Esophagus (tissue), 2 donors: ENCODE data around the gene CELF1. TPM values are rescaled to one million over a fixed set of nuclear protein-coding genes. Genes with fewer than 3 reads are reported as not detected.

Source experiments
- H3K27ac ChIP-seq, 2 donors: one replicate each; pipeline ENCODE4 v1.5.1; 2013; ENCODE audit warnings: low read depth in 2 of 2, mild to moderate bottlenecking in 2 of 2, inconsistent platforms in 1 of 2, low read length in 1 of 2, moderate library complexity in 1 of 2
- H3K27me3 ChIP-seq, 2 donors: one replicate each; pipeline ENCODE4 v1.6.1; 2013; ENCODE audit warnings: low read length in 2 of 2, control low read depth in 1 of 2, mild to moderate bottlenecking in 1 of 2; ENCODE audit not compliant: insufficient read depth in 2 of 2, control insufficient read depth in 1 of 2
- H3K36me3 ChIP-seq, 2 donors: one replicate each; pipeline ENCODE4 v1.6.1; 2013; ENCODE audit warnings: low read length in 1 of 2; ENCODE audit not compliant: control insufficient read depth in 2 of 2, insufficient read depth in 2 of 2
- H3K4me1 ChIP-seq, 2 donors: one replicate each; pipeline ENCODE4 v1.6.1; 2013; ENCODE audit warnings: low read length in 1 of 2; ENCODE audit not compliant: control insufficient read depth in 2 of 2, insufficient read depth in 2 of 2
- H3K4me3 ChIP-seq, 2 donors: one replicate each; pipeline ENCODE4 v1.5.1; 2013; ENCODE audit warnings: low read length in 2 of 2, mild to moderate bottlenecking in 2 of 2, low read depth in 1 of 2, moderate library complexity in 1 of 2
- H3K9me3 ChIP-seq, 2 donors: one replicate each; pipeline ENCODE4 v1.6.1; 2013; ENCODE audit warnings: mild to moderate bottlenecking in 2 of 2, low read depth in 1 of 2, low read length in 1 of 2, moderate library complexity in 1 of 2; ENCODE audit not compliant: control insufficient read depth in 2 of 2, insufficient read depth in 1 of 2
- WGBS, 2 donors: extraction: QIAGEN DNeasy Blood & Tissue Kit; methylation state at CpG; one replicate each; pipeline ENCODE4 v1.1.7; 2013; 5-methylcytosine and 5-hydroxymethylcytosine counted together
- polyA plus RNA-seq, 2 donors: library from polyadenylated mRNA; stranded (reverse); fragments of 200-250 nt; gene quantifications; one replicate each; pipeline ENCODE4 v1.2.3, GENCODE V29; 2013
- donor health status: healthy with polysubstance abuse.
- donor health status: Bipolar disorder and iron deficiency.

The CELF1 gene
- polyA plus RNA-seq, 2 donors = 18.7 to 24.7 TPM

DNA sequence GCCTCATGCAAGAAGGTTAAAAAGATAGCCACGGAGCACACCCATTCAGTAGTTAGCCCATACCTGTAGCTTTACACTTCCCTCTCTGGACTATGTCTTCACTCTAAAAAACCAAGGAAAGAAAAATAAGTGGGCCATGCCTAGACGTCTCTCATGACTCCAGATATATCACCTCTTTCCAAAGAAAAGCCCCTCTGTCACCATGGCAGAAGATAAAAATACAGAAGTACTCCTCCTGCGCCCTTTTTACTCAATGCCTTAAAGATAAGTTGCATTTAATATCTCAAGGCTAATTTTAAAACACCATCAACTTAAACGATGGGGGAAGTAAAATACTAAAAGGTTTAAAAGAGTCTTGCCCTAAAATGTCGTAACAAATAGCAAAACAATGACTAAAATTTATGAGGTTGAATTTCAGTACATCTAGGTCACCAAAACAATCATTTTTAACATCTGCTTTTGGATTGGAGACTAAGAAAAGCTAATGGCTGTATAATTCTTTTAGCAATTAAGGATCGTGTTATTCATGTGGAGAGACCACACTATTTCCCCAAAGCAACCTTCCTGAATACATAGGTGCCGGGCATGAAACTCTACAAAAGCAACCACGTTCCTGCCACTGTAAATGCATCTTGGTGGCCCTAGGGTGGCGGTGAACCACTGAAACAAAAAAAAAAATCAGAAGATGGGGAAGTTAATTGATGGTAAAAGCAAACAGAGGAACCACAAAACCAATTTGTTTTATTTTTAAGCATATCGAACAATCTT is 46.0 kb downstream of the CELF1 start:
- no peak overlapping the region for H3K27ac ChIP-seq
- H3K36me3 ChIP-seq = peaks cover 0 to 2% of the 10 kb centered on the region in 2 donors
- no peaks in the 10 kb centered on the region for H3K27me3 ChIP-seq
- no peak overlapping the region for H3K4me3 ChIP-seq
- H3K9me3 ChIP-seq = no peaks in the 10 kb centered on the region
- 62% methylated on average over 10 of the region's 10 CpGs for WGBS, 2 donors
- H3K4me1 ChIP-seq = peaks cover 0 to 2% of the 10 kb centered on the region in 2 donors

DNA sequence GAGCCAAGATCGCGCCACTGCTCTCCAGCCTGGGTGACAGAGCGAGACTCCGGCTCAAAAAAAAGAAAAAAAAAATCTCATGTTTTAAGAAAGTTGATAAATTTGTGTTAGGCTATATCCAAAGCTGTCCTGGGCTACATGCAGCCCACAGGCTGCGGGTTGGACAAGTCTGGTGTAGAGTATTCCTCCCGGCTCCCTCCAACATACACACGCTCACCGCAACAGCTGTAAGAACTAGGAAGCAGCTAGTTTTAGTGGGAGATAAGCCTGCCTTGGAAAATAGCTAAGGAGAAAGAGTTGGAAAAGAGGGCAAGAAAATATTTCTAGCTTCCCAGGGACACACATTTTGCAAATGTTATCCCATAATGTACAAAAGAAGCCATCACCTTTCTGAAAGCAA is 46.6 kb downstream of the CELF1 start:
- no peaks in the 10 kb centered on the region for H3K27me3 ChIP-seq
- no peaks in the 10 kb centered on the region for H3K9me3 ChIP-seq
- 89 to 92% methylated on average over 8 of the region's 8 CpGs for WGBS, 2 donors
- no peak overlapping the region for H3K27ac ChIP-seq
- peaks cover 0 to 2% of the 10 kb centered on the region in 2 donors for H3K36me3 ChIP-seq
- peaks cover 0 to 2% of the 10 kb centered on the region in 2 donors for H3K4me1 ChIP-seq
- no peak overlapping the region for H3K4me3 ChIP-seq

GRCh38 chr11:47504910-47505309 is 48.0 kb downstream of the CELF1 start:
- no peaks in the 10 kb centered on the region for H3K9me3 ChIP-seq
- WGBS, 2 donors = 78 to 80% methylated on average over 1 of the region's 1 CpG
- H3K36me3 ChIP-seq = no peaks in the 10 kb centered on the region
- H3K27me3 ChIP-seq = no peaks in the 10 kb centered on the region
- H3K27ac ChIP-seq = no peak overlapping the region
- H3K4me3 ChIP-seq = no peak overlapping the region
- peaks cover 0 to 2% of the 10 kb centered on the region in 2 donors for H3K4me1 ChIP-seq

DNA sequence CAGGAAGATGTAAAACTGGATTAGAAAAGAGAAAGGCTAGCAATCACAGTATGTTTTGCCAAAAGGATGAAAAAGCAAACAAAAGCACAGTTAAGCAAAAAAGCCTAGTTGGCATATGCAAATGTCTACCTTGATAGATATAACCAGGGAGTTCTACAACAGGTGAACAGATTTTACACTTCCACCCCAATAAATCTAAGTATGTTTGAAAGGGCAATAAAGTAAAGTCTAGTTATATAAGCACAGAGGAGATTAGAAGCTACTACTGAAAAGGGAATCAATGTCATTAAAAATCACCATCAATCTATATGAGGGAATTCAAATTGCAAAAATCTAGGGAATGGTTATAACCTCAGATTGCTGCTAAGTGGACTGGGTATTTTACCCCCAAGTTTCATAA is 49.7 kb downstream of the CELF1 start:
- Histone ChIP-seq H3K27ac (no peak overlapping the region), H3K4me3 (no peak overlapping the region), H3K36me3 (no peaks in the 10 kb centered on the region), H3K9me3 (no peaks in the 10 kb centered on the region), H3K27me3 (no peaks in the 10 kb centered on the region), H3K4me1 (no peaks in the 10 kb centered on the region)

GRCh38 chr11:47502767-47503166 is 50.2 kb downstream of the CELF1 start:
- no peaks in the 10 kb centered on the region for H3K9me3 ChIP-seq
- H3K27ac ChIP-seq = no peak overlapping the region
- H3K4me1 ChIP-seq = no peaks in the 10 kb centered on the region
- no peak overlapping the region for H3K4me3 ChIP-seq
- H3K27me3 ChIP-seq = no peaks in the 10 kb centered on the region
- no peaks in the 10 kb centered on the region for H3K36me3 ChIP-seq
- WGBS, 2 donors = 79 to 86% methylated on average over 3 of the region's 3 CpGs

GRCh38 chr11:47501101-47501500 is 51.8 kb downstream of the CELF1 start:
- 89 to 93% methylated on average over 5 of the region's 5 CpGs for WGBS, 2 donors
- Histone ChIP-seq H3K27me3 (no peaks in the 10 kb centered on the region), H3K27ac (no peak overlapping the region), H3K9me3 (no peaks in the 10 kb centered on the region), H3K4me1 (no peaks in the 10 kb centered on the region), H3K4me3 (no peak overlapping the region), H3K36me3 (no peaks in the 10 kb centered on the region)

DNA sequence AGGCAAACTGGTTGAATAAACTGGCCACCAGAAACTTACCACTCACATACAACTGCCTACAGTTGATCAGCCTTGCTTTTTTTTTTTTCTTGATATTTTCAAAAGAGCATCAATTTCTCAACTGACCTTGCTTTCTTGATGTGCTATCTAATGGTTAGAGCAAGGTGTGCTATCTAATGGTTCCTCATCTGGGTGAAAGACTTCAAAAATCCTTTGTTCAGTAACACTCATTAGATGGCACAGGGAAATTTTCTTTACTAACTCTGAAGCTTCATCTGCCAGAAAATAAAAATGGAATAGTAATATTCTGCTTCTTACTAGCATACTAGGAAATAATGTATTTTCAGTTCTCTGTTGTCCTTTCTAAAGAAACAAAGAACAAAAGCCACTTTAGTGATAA is 52.8 kb downstream of the CELF1 start:
- Histone ChIP-seq H3K27ac (no peak overlapping the region), H3K9me3 (no peaks in the 10 kb centered on the region), H3K36me3 (no peaks in the 10 kb centered on the region), H3K4me1 (no peaks in the 10 kb centered on the region), H3K27me3 (no peaks in the 10 kb centered on the region), H3K4me3 (no peak overlapping the region)

- no peaks in the 10 kb centered on the region for H3K36me3 ChIP-seq
- H3K4me1 ChIP-seq = no peaks in the 10 kb centered on the region
- WGBS, 2 donors = 88 to 89% methylated on average over 3 of the region's 3 CpGs
- H3K27me3 ChIP-seq = no peaks in the 10 kb centered on the region
- H3K4me3 ChIP-seq = no peak overlapping the region
- no peaks in the 10 kb centered on the region for H3K9me3 ChIP-seq
- H3K27ac ChIP-seq = no peak overlapping the region
These were observed 53.3 kb downstream of the CELF1 start for GRCh38 chr11:47499614-47500013.

- Histone ChIP-seq H3K4me1 (no peaks in the 10 kb centered on the region), H3K27ac (no peak overlapping the region)
- 56 to 62% methylated on average over 2 of the region's 2 CpGs for WGBS, 2 donors
These were observed 53.8 kb downstream of the CELF1 start for GRCh38 chr11:47499161-47499560.

DNA sequence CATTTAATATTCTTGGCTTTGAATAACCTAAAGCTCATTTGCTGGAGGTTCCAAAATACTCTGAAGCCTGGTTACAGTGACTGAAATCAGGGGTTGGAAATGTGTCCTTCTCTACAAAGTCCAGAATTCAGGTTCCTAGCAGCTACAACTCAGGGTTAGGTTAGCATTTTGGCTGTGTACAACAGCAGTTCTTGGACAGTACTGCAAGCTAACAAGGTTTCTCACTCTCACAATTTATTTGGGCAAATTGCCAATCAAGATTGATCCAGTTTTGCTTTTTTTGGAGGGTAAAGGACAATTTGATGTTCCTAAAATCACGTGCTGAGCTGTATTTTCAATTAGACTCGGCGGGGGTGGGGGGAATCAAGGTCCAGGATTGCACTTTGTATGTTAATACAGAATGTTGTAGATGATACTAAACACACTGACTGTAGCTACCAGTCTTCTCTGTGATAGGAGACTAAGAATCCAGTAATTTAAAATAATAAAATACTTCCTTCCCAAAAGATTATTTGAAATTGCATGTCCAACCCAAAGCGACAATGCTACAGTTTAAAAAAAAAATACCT is 54.3 kb downstream of the CELF1 start:
- no peaks in the 10 kb centered on the region for H3K4me1 ChIP-seq
- no peak overlapping the region for H3K27ac ChIP-seq
- no peak overlapping the region for H3K4me3 ChIP-seq
- H3K27me3 ChIP-seq = no peaks in the 10 kb centered on the region
- H3K9me3 ChIP-seq = no peaks in the 10 kb centered on the region
- no peaks in the 10 kb centered on the region for H3K36me3 ChIP-seq
- WGBS, 2 donors = 60 to 88% methylated on average over 4 of the region's 4 CpGs

More at GRCh38 chr11:47499161-47499560, 53.8 kb downstream of the CELF1 start:
- no peak overlapping the region for H3K4me3 ChIP-seq
- no peaks in the 10 kb centered on the region for H3K9me3 ChIP-seq
- no peaks in the 10 kb centered on the region for H3K27me3 ChIP-seq
- no peaks in the 10 kb centered on the region for H3K36me3 ChIP-seq
